Fibroblast of skin of scalp (primary cell): ENCODE results near the gene GAL3ST1.
"Not testable (repeated sequence)": the region's sequence is repeated elsewhere in the genome, so short reads cannot be mapped to it uniquely, and the experiment has no call there.

Experiments
- DNase-seq: peaks from one replicate; pipeline ENCODE4 v3.0.0-alpha.2; 2013

Gene GAL3ST1

DNA sequence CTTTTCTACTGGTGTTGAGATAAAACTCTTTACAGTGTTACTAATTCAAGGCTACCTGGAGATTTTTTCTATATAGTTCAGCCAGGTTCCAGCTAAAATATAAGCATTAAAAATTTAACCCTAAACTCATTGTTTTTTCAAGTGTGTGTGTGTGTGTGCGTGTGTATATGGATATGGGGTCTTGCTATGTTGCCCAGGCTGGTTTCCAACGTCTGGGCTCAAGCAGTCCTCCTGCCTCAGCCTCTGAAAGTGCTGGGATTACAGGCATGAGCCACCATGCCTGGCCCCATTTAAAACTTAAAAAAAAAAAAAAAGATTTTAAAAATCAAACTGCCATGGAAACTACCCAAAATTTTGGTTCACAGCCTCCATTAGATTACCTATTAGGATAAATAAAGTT lies 21.7 kb upstream of the GAL3ST1 start:
- no peak for DNase-seq

DNA sequence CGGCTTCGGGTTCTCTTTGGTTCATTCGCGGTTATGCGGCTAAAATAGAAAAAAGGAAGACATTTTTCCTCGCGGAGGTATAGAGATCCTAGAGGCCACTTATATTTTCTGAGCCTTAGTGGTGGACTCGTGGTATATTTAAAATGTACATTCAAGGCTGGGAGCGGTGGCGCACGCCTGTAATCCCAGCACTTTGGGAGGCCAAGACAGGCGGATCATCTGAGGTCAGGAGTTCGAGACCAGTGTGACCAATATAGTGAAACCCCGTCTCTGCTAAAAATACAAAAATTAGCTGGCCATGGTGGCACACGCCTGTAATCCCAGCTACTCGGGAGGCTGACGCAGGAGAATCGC lies 17.9 kb upstream of the GAL3ST1 start:
- DNase-seq = not testable (repeated sequence)

DNA sequence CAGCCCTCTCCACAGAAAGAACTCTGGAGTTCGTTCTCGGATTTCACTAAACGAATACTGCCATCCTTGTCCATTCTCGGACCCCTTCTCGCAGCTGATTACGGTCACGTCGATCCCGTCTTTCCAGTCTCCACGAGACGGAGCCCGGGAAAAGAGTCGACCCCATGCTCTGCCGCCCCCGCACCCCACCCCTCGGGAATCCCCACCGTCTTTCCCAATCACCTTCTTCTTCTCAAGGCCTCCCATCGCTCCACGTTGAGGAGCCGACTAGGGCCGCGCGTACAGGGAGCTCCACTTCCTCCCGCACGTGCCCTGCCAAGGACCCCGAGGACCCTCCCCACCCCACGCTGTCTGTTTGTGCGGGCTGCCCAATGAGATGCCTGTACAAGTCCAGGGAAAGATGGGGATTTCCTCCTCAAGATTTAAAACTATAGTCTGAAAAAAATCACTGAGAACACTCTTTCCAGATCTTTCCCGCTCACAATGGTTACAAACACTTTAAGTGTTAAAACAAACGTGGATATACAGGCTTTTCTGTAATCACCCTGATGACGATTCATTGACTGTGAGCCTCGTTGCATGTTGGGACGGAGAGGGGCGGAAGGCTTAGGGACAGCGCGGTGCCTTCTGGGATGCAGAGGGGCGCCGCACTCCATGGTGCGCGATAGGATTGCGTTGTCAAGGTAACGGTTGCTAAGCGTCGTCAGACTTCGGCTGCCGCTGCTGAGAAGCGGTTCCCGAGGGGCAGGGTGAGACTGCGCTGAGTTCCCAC lies 17.3 kb upstream of the GAL3ST1 start, which contains the start of gene PES1:
PES1 (minus strand) TSS at position 323 of the 772 bp plus-strand sequence; CDS start at position 246, 77 bp downstream.
- peak; percentile 99 for DNase-seq

DNA sequence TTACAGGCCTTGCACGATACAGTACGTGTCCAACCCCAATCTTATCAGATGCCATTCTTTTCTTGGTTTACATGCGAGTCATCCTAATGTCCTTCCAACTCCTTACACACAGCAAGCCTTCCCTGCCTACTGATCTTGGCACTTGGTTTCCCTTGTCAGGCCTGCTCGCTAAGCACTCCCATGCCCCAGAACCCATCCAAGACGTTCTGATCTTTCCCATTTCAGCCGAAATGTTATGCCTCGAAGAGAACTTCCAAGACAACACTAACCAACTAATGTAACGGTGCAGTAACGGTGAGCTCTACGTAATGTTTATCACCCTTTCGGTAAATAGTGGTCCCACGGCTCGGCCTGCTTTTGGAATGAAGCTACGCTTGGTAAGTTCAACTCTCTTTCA lies 16.7 kb upstream of the GAL3ST1 start:
- peak; percentile 14 for DNase-seq

DNA sequence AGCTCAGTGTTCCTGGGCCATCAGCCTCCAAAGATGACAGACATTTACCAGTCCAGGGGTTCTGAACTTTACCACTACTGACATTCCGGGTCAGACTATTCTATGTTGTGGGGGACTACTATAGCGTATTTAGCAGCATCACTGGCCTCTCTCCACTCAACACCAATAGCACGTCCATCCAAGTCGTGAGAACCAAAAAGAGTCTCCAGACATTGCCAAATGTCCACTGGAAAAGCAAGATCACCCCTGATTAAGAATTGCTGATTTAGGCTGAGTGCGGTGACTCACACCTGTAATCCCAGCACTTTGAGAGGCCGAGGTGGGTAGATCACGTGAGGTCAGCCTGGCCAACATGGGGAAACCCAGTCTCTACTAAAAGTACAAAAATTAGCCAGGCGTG lies 11.9 kb upstream of the GAL3ST1 start:
- DNase-seq = no peak

DNA sequence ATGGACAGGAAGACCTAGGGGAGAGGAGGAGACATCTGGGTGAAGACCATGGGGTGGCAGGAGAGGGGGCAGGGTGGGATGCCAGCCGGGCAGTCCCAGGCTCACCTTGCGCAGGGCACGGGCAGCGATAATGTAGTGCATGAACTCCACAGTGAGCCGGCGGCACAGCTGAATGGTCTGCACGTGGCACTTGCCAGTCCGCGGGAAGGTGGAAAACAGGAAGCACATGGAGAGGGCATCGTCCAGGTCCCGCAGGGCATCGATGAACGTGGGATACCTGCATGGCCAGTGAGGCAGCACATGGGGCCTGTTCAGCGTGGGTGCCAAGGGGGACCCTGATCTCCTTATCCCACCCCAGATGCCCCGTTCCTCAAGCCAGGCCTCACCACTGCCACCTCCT lies 10.0 kb upstream of the GAL3ST1 start:
- DNase-seq = no peak

DNA sequence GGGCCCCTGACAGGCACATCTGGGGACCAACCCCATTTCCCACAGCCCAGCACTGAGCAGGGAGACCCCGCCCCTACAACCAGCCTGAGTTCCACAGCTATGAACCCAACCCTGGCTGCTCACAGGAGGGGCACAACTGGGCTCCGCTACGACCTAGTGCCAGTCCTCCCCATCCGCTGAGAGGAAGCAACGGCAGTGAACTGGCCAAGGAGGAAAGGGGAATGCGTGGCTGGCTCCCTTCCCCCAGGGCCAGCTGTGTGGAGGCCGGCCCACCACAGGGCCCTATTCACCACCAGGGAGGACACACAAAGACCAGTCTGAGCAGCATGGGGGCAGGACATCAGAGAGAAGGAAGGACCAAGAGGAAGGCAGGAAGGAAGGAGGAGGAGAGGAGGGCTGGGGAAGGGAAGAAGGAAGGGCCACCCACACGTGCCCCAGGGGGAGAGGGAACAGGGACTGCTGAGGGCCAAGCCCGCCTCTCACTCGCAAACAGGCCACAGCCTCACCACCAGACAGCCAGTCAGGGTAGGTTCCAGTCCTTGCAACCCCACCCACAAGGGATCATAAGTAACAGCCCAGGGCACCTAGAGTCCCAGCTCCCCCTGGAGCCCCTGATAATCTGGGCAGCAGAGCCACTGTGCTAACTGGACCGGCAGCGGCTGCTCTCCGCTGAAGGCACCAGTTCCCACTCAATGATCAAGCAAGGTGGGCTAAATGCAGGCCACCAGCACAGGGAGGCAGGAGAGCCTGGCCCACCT lies 8.5 kb upstream of the GAL3ST1 start:
- DNase-seq = no peak

DNA sequence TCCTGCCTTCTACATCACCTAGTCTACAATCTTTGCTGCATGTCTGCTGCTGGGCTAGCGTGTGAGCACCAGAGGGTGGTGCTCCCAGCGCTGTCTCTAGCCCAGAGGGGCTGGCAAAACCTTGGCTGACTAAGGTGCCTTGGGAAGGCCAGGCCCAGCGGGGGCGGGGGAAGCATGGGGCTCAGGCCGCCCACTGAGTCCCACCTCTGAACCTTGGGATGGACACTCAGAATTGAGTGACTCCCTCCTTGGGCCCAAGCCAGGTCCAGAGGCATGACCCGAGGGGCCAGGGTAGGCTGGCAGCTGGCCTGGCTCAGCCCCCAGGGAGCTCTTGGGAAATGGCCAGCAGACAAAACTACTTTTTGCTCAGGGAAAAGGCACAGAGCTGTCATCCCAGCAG lies 7.6 kb upstream of the GAL3ST1 start:
- no peak for DNase-seq

DNA sequence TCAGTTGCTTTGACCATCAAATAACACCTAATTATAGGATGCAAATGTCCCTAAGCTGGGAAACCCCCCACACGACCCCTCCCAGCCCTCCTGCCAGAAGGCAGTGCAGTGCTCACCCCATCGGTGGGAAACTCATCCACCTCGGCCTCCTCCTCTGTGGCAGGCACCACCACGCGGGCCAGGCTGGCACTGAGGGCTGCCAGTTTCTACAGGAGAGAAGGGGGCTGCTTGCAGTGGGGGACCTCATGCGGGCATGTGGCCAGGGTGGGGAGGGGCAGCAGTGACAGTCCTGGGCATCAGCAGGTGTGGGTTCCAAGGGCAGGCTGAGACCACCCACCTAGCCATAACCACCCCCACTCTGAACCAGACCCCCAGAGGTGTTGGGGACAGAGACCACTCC lies 6.4 kb upstream of the GAL3ST1 start:
- DNase-seq = no peak

DNA sequence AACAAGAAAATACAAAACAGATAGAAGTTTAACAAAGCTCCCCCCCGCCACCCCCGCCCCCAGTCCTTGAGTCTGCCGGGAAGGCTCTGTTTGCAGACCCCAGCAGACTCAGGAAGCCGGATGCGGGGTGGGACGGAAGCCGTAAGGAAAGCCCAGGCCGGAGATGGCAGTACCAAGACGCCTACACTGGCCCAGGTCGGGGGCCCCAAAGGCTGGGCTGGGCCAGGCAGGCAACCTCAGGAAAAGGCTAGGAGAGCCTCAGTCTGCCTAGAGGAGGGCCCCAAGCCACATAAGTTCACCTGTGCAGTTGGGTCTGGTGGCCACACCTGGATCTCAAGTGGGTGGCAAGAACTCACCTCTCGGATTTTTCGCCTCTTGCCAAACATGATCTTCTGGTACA lies 4.0 kb upstream of the GAL3ST1 start:
- DNase-seq = no peak

DNA sequence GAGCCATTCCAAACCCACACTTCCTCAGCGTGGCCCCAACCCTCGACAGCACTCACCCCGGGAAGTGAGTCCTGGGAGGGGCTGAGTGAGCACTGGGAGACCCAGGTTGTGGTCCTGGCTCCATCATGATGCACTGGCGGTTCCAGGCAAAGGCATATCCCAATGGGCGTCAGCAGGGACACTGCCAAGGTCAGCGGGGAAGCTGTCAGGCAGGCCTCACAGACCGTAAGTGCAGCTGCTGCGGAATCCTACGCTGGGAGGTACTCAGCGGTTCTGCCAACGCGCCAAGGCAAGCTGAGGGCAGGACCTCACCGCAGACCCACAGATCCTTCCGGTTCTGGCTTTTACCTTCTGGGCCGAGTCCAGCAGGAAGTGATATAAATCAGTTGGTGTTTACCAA lies 1.4 kb upstream of the GAL3ST1 start:
- DNase-seq = no peak

DNA sequence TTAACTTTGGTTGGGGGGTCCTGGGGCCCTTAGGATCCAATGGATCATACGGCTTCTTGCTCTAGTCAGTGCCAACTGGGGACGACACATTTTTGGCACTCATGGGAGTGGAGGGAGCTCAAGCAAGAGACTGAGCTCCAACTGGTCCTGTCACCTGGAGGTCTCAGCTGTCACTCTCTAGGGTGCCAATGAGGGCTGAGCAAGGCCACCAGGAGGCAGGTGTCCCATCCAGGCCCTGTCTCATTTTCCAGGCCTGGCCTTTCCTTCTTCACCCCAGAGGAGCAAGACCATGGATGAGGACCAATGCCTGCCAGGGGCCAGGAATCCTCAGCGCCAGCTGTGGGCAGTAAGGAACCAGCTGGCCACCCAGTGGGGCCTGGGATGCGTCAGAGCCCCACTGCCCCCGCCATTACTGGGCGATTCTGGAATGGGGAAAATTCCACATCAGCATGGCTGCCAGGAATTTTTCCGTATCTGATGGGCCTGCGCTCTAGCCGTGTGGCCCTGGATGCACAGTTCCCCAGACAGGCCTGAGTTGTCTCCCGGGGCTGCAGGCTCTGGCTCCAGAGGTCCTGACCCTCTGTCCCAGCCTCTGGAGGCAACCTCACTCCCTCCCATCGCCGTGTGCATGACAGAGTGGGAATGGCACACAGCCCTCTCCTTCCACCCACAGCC lies 669 bp upstream of the GAL3ST1 start:
- peak; percentile 23 for DNase-seq

DNA sequence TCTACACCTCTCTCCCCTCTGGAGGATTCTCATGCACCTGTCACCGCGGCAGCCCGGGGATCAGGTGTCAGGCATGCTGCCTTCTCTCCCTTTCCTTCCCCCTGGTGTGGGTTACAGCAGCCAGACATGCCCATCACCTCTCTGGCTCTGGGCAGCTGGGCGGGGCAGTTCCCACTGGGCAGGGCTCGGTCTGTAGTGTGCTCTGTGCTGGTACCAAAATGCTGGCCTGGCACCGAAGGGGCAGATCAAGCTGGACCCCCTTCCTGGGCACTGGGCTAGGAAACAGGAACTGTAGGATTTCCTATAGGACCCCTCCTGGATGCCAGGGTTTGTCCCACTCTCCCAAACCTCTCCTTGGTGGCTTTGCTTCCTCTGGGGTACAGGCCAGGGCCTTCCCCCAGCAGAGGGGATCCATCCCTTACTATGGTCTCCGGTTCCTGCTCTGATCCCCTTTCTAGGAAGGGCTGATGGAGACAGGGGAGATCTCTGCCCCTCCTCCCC lies 821 bp downstream of the GAL3ST1 start:
- no peak for DNase-seq

DNA sequence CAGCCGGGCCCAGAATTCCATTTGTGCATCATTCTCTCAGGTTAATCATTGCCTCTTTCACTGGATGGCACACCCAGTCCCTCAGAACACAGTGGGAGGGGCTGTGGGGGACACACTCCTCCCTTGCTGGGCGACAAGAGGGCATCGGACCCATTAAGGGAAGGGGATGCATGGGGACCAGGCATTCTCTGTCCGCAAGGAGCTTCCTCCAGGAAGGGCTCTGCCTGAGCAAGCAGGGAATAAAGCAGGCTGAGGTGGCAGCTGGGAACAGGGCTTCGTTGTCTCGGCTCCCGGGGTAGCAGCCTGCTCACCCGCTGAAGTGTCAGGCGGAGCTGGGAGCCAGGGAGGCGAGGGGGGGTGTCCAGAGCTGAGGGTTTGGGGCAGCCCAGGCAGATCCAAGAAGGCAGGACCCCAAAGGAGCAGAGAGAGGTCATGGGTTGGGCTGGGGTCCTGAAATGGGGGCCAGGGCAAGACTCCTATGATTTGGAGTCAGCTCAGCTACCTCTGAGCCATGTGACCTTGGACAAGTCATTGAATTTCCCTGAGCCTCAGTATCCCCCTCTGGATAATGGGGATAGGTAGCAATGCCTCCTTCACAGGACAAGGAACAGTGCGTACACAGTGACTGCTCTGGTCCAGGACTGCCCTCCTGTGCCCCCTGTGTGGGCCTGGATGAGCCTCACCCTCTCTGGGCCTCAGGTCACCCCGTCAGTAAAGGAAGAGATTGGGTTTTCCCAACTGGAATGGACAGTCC lies 1.4 kb downstream of the GAL3ST1 start:
- DNase-seq = no peak

DNA sequence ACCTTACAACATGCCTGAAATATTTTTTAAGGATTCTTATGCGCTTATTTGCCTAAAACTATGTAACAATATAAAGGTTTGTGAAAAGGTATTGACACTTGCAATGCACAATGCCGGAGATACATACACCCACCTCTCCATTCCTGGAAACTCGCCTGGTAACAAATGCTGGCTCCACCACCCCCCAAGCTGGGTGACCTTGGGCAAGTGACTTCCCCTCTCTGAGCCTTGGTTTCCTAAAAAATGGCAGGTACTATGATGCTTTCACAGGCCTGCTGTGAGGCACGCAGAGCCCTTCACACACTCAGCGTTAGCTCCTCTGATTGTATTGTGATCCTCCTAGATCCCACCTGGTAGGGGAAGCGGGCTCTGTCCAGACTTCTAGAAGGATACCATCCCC lies 2.3 kb downstream of the GAL3ST1 start:
- no peak for DNase-seq

DNA sequence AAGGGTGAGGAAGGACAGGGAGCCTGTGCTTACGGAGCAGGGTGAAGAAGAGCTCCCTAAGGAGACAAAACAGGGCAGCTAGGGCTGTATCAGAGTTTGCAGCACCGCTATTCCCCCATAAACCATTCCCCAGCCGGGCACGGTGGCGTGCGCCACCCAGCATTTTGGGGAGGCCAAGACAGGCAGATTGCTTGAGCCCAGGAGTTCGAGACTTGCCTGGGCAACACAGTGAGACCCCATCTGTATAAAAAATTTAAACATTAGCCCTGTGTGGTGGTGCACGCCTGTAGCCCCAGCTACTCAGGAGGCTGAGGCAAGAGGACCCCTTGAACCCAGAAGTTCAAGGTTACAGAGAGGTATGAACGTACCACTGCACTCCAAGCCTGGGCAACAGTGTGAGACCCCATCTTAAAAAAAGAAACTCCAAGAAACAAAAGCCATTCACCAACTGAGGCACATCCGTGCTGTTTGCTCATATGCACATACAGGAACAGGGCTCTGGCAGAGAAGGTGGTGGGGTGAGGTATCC lies 4.7 kb downstream of the GAL3ST1 start:
- DNase-seq = no peak

DNA sequence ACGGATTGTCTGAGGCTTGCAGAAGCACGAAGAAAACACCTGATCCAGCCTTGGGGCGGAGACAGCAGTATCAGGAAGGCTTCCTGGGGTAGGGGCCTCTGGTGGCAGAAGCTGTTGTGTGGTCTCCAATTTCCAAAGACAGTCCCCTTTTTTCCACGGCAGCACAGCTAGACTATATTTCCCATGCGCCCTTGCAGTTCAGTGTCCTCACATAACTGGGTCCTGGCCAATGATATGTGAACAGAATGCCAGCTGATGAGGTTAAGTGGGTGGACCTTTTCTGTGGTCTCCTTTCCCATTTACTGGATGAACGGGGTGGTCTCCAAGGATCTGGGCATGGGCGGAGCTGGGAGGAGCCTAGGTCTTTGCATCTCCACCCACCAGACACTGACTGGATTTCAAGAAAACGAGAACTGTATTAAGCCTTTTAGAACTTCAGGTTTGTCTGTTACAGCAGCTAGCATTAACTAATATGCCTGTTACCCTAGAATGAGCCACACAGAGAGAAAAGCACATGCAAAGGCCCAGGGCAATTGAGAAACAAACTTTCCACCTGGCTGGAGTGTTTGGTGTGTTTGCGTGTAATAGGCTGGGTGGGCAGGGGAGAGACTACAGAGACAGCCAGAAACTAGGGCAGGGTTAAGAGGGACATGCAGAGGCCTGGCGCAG lies 6.2 kb downstream of the GAL3ST1 start:
- no peak for DNase-seq

DNA sequence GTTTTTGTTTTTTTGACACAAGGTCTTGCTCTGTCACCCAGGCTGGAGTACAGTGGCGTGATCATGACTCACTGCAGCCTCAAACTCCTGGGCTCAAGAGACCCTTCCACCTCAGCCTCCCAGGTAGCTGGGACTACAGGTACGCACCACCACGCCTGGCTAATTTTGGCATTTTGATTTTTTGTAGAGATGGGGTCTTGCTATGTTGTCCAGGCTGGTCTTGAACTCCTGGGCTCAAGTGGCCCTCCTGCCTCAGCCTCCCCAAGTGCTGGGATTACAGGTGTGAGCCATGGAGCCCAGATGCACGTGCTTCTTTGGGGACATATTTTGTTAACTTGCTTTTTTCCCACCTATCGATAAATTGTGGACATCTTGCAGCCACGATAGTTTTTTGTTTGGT lies 7.2 kb downstream of the GAL3ST1 start:
- not testable (repeated sequence) for DNase-seq

DNA sequence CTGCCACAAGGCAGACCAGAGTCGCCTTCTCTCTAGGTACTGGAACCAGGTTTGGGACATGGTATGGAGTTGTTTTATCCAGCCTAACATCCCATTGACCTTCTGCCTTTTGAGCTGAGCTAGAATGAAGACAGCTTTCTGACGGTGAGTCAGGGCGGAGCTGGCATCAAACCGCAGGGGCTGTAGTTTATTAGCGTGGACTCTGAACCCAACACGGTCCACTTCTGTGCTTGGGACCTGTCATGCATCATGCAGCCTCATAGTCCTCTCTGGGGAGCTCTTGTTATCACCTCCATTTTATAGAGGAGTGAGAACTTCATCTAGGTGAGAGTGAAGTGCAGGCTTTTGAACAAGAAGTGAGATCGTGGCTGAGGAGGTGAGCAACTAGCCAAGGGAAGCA lies 8.3 kb downstream of the GAL3ST1 start:
- no peak for DNase-seq

DNA sequence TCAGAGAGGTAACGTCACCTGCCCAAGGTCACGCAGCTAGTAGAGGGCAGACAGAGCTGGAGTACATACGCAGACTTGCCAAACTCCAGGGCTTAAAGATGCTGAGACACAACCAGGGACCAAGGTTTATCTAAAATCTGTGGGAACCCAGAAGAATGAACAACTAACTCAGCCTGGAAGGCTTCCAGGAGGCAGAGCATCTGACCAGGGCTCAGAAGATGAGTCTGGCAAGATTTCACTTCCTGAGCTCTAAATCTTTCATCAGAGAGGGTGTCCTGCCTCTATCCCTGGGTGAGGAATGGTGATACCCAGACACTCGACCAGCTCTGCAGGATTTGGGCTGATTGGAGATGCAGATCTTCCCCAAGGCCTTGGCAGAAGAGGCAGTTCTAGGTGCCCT lies 9.1 kb downstream of the GAL3ST1 start:
- no peak for DNase-seq

DNA sequence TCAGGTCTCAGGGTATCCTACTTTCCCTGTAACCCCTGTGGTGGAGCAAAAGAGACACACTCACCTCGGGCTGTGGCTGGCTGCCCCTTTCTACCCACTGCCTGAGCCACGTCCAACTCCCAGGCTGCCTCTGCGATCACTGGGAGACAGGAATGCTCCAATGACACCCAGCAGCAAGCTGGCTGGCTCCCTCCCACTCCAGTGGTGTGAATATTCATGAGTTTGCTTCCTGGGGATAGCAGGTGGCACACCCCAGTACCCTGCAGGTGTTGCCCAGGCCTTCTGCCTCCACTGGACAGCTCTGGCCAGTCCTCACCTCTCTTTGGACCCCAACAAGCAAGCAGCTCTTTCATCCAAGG lies 9.7 kb downstream of the GAL3ST1 start:
- no peak for DNase-seq
